NCI-H2196 (cell line): ENCODE data around the gene USB1.

Source experiments
- DNase-seq: peaks from one replicate; lab custom pipeline; 2025; ENCODE audit not compliant: unreplicated experiment; lab: John Stamatoyannopoulos, UW

Gene USB1

DNA sequence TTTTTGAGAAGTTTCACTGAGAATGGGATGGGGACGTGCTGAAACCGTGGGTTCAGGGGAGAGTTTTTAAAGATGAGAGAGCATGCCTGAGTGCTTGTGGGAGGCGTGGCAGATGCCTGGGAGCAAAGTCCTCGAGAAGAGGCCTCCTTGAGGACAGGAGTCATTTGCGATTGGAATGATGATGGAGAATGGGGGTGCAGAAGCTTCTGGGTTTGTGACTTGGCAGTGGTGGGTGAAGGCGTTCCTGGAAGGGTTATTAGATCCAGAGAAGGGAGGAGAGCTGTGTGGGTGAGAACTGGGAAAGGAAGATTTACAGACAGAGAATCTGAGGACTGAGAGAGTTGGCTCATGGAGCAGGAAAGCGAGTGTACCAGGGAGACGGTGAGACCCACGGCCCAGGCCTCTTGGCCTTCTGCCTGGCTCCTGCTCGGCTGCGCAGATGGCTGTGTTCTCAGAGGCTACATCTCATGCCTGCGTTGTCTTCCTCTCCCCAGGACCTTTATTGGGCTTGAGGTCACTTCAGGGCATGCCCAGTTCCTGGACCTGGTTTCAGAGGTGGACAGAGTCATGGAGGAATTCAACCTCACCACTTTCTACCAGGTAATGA, 15.7 kb downstream of the USB1 start:
- no peak for DNase-seq

- no peak for DNase-seq
Observed at GRCh38 chr16:58018803-58019202, 17.6 kb downstream of the USB1 start.

GRCh38 chr16:58019866-58020538, 18.8 kb downstream of the USB1 start:
- DNase-seq: no peak

- peak; percentile 14 for DNase-seq
Observed at GRCh38 chr16:58020628-58021521, 19.7 kb downstream of the USB1 start.

DNA sequence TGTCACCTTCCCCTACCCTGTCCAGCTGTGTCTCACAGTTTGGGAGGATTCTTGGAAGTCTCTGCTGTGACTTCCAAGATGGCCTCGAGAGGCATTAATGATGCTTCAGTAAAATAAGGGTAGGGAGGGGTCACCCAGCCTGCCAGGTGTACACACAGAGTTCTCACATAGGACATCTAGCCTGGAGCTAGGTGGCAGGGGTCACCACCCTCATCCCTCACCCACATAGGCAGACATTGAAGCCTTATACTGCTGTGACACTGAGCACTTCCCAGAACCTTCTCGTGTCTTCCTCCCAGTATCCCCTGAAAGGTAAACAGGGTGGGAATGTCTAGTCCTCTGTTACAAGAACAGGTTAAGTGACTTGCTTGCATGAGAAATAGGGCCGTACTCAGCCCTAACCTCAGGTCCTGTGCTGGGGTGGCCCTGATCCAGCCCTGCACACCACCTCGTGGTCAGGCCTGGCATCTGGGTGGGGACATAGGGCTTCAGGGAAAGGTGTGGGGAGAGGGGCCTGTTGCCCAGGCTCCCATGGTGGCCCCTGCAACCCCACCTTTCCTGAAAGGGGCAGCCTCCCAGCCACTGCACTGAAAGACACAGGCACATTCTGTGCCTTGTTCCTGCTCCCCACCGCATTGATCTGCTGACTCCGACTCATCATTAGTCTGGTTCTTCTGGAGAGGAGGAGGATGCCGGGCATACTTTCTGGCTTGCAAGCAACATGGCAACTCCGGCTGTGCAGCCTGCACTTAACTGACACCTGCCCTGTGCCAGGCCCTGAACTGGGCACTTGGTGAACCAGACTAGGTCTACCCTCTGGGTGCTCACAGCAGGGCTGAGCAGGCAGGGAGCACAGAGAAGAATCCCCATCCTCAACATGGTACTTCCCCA, 20.7 kb downstream of the USB1 start:
- no peak for DNase-seq

DNA sequence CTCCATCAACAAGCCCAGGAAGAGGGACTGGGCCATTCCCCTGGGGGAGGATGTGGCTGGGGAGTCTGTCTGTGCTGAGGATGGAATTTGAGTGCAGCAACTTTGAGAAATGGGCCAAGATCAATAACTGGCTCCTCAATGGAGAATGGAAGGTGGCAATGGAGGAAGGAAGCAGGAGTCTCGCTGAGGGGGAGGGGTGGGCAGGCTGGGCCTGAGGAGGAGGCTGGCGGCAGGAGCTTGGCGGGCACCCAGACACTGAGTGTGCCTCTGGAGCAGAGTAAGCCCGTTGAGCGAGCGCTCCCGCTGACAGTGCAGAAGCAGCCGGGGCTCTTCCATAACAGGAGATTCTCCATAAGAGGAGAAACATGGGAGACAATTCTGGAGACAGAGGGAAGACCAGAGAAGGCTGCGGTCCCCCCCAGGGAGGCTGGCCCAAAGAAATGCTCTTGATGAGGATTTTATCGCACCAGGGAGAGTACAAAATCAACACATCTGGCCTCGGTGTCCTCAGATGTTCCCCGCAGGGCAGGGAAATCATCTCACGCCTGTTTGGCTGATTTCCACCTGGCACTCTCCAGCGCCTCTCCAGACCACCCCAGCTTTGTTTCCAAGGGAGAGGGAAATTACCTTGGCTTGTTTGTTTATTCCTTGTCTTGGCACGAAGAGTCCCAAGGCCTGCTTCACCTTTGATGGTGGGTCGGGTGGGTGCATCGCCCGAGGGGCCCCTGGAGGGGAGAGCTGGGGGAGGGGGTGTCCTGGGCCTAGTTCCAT, 21.6 kb downstream of the USB1 start:
- DNase-seq: peak; percentile 46

DNA sequence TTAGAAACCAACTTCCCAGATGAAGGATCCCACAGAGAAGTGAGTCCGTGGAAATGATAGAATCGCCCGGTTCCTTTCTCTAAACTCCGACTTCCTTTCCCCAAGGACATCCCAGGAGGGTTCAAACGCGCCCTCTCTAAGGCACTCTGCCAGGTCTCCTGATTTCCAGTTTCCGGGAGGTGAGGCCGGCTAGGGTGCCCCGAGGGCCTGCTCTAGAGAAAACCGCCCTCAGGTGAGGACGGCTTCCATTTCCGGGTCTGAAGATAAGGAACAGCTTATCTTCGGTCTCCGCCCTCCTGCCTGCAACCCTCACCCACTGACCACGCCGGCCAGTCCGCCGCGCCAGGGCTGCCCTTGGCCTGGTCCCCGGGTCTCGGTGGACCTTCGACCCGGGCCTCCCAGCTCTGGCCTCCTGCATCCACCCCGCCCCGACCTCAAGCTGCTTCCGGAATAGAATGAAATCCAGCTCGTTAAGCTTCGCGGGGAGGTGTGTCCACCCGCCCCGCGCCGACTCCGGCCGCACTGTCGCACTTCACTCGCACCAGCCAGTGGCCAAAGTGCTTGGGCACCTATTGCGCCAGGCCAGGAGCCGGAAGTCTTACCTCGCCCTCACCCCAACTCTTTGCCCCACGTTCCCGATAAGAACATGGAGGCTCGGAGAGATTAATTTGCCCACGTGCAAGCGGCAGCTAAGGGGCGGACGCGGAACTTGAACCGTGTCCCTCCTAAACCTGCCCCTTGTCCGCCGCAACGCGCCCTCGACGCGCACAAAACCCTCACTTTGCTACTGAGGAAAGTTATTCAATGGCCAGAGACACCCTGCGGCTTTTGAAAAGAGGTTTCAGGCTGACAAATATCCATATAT, 23.5 kb downstream of the USB1 start:
- no peak for DNase-seq

DNA sequence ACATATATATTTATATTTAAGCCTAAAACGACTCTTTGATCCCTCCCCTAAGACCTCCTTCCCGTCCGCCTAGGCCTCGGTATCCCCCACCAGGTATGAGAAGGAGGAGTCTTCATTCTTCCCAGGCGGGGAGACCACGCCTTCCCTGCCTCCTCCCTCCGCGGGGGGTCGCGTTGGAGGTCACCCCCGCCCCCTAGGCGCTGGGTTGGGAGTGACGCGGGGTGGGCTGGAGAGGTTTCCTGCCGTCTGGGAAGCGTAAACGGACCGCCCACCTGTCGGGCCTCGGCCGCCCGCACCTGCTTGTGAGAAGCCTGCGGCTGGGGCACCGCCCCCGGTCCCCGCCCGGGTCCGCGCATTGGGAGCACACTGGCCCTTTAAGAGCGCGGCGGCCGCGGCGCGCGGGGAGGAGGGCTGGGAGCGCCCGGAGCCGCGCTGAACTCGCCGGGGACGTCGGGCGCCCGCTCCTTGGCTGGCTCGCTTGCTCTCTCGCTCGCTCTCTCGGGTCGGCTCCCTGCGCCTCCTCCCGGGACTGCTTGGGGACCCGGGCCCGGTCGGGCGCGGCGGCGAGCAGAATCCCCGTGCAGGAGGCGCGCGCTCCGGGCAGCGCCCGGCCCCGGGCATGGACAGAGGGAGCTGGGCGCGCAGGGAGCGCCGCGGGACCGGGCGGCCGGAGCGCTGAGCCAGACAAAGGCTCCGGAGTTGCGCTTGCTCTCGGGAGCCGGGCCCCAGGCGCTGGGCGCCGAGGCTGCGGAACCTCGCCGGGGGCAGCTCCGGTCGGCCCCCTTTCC, 24.3 kb downstream of the USB1 start, which contains the start of gene MMP15:
Gene MMP15, plus strand, starts transcription at position 404 of the 788 bp plus-strand sequence. CDS start 597 bp downstream, outside the sequence.
- peak; percentile 66 for DNase-seq

- DNase-seq: peak; percentile 5
Observed at GRCh38 chr16:58026139-58026704, 25.0 kb downstream of the USB1 start.

DNA sequence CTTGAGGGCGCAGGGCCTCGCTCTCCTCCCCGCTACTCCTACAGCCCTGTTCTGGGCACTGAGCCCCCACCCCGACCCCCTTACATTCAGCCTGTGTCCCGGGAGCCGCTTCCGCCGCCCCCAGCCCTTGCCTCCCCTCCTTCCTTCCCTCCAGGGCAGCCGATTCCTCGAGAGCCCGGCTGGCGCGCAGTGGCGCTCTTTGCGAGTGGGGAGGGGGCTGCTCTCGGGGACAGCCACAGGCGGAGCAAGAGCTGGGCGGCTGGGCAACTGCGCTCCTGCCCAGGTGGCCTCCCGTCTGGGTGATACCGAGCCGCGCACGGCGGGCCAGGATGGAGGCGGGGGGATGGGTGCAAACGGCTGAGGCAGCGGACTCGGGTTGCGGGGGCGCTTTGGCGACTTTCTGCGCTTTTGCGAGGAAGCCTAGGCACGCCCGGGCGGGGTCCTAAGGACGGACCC, 25.5 kb downstream of the USB1 start:
- no peak for DNase-seq

- DNase-seq: peak; percentile 27
Observed at GRCh38 chr16:58027161-58027915, 26.1 kb downstream of the USB1 start.

GRCh38 chr16:58027916-58028455, 26.8 kb downstream of the USB1 start:
- no peak for DNase-seq

DNA sequence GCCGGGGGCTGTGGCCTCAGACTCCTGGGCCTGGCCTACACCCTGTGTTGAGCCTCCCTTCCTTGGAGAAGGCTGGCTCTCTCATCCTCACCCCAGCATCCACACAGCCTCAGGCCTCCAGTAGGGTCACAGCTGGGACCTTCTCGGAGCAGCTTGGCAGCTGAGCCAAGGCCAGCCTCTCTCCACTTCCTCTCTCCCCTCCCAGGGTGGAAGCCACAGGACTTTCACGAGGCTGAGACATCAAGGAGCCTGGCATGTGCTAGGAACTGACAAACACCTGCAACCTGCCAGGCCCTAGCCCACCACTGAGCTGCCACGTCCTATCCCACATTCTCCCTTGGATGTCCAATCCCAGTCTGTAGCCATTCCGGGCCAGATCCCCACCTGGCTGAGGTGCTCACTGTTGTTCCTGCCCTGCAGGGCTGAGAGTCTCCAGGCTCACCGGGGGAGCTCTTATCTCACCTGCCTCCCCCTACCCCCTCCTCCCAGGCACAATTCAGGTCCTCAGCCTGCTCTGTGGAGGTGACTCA, 27.4 kb downstream of the USB1 start:
- DNase-seq: no peak

GRCh38 chr16:58029410-58029809, 28.2 kb downstream of the USB1 start:
- no peak for DNase-seq

DNA sequence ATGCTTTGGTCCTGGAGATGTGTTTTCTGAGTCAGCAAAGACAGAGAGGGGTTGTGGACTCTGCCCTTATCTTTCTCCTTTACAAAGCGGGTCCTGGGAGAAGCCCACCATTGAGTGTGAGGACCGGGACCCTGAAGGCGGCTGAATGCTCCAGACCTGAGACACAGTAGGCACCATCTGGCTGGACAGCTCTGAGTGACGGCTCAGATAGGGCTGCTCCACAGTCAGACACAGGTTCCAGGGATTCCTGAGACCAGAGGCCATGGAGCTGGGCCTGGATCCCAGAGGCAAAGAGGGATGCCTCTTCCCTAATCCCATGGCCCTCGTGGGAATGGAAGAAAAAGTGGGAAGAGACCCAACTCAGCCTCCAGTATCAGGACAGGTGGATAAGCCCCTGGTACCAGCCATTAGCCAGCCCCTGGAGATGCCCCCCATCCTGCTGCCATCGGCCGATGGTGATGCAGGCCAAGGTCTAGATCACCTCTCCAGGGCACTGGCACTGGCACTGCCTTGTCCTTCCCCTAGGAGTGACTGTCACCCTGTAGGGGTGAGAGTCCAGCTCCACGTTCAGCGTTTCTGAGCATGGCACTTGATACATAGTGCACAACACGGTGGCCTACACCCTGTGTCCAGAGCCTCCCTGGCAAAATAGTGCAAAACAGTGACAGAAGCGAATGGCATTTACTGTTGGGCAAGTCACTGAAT, 29.1 kb downstream of the USB1 start:
- DNase-seq: no peak
